Thymus (tissue), 14 donors: ENCODE measurements around the gene VILL. TPM values are rescaled to one million over a fixed set of nuclear protein-coding genes. Genes with fewer than 3 reads are reported as not detected.

ENCODE experiments used
- DNase-seq, 9 donors: peaks; one replicate each; pipeline ENCODE4 v3.0.0-alpha.2; 2013; ENCODE audit warnings: low spot score in 9 of 9, low read depth in 6 of 9, missing footprints in 1 of 9
- H3K27ac ChIP-seq, 2 donors: one replicate each; pipeline ENCODE4 v1.5.1; 2013; ENCODE audit warnings: control low read depth in 1 of 2, low read depth in 1 of 2, low read length in 1 of 2, mild to moderate bottlenecking in 1 of 2, moderate library complexity in 1 of 2
- H3K27me3 ChIP-seq, 2 donors: one replicate each; pipeline ENCODE4 v1.5.1; 2013; ENCODE audit warnings: low read length in 1 of 2; ENCODE audit not compliant: control insufficient read depth in 2 of 2, insufficient read depth in 1 of 2
- H3K36me3 ChIP-seq, 2 donors: one replicate each; pipeline ENCODE4 v1.5.1; 2013; ENCODE audit warnings: low read length in 1 of 2, mild to moderate bottlenecking in 1 of 2, moderate library complexity in 1 of 2; ENCODE audit not compliant: control insufficient read depth in 2 of 2, insufficient read depth in 2 of 2
- H3K4me1 ChIP-seq, 2 donors: one replicate each; pipeline ENCODE4 v1.5.1; 2013; ENCODE audit warnings: low read length in 2 of 2; ENCODE audit not compliant: control insufficient read depth in 2 of 2, insufficient read depth in 2 of 2
- H3K4me3 ChIP-seq, 2 donors: one replicate each; pipeline ENCODE4 v1.5.1; 2013; ENCODE audit warnings: low read length in 2 of 2, control low read depth in 1 of 2, mild to moderate bottlenecking in 1 of 2
- H3K9me3 ChIP-seq, 2 donors: one replicate each; pipeline ENCODE4 v1.5.1; 2013; ENCODE audit warnings: low read length in 1 of 2, mild to moderate bottlenecking in 1 of 2; ENCODE audit not compliant: control insufficient read depth in 2 of 2, insufficient read depth in 1 of 2
- WGBS: extraction: QIAGEN DNeasy Blood & Tissue Kit; methylation state at CpG from one replicate; pipeline ENCODE4 v1.1.7; 2013; 5-methylcytosine and 5-hydroxymethylcytosine counted together
- long read RNA-seq, 10 donors: transcript quantifications; one replicate each; lab custom pipeline, GENCODE V29; 2026
- polyA plus RNA-seq: library from polyadenylated mRNA; stranded (reverse); fragments of 200-250 nt; gene quantifications from one replicate; pipeline ENCODE4 v1.2.3, GENCODE V29; 2013
- total RNA-seq: library from RNA; stranded (reverse); fragments of 120-200 nt; gene quantifications from one replicate; pipeline ENCODE4 v1.2.4, GENCODE V29; 2013
- donor health status: healthy.

The VILL gene
- total RNA-seq (13.0 TPM), polyA plus RNA-seq (24.5 TPM)
- long read RNA-seq, donor 1, result 0 reads
- long read RNA-seq, donor 2, partial matches to known transcripts, result 7 of 7 reads
- long read RNA-seq, donor 2, other reads (novel, unspliced or antisense), result 0 of 7 reads
- long read RNA-seq, donor 3, result 0 reads
- long read RNA-seq, donor 4, result 0 reads
- long read RNA-seq, donor 5, result 0 reads
- long read RNA-seq, donor 6, result 0 reads
- long read RNA-seq, donor 7, result 0 reads
- long read RNA-seq, donor 8, result 0 reads
- long read RNA-seq, donor 9, result 0 reads
- long read RNA-seq, donor 10, result 0 reads

DNA sequence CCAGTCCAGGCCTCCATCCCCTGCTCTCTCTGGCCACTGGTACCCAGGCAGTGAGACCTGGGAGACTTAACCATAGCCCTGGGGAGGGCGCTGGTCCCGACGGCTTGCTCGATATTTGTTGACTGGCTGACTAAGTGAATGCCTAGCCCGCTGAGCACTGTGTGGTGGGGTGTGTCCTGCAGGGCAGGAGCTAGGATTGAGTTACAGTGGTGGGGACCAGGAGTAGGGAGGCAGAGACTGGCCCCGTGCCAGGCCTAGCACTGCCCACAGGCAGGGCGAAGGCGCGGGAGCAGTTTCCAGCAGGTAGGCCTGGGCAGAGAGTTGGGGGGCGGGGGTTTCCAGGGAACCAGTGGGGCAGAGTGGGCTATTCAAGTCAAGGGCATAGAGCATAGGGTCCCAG, at the start of gene VILL:
VILL (plus strand) TSS at position 260 of the 400 bp plus-strand sequence. CDS start 2,887 bp downstream, outside the sequence.
- Histone ChIP-seq H3K4me3 (no peak within 1 kb of the TSS), H3K36me3 (peaks cover 0 to 3% of the 10 kb centered on the region in 2 donors), H3K4me1 (peaks cover 5 to 16% of the 10 kb centered on the region in 2 donors), H3K9me3 (no peaks in the 10 kb centered on the region), H3K27ac (no peak within 1 kb of the TSS), H3K27me3 (no peaks in the 10 kb centered on the region)
- DNase-seq, result no peak
- 94% methylated on average over 10 of the region's 10 CpGs for WGBS

DNA sequence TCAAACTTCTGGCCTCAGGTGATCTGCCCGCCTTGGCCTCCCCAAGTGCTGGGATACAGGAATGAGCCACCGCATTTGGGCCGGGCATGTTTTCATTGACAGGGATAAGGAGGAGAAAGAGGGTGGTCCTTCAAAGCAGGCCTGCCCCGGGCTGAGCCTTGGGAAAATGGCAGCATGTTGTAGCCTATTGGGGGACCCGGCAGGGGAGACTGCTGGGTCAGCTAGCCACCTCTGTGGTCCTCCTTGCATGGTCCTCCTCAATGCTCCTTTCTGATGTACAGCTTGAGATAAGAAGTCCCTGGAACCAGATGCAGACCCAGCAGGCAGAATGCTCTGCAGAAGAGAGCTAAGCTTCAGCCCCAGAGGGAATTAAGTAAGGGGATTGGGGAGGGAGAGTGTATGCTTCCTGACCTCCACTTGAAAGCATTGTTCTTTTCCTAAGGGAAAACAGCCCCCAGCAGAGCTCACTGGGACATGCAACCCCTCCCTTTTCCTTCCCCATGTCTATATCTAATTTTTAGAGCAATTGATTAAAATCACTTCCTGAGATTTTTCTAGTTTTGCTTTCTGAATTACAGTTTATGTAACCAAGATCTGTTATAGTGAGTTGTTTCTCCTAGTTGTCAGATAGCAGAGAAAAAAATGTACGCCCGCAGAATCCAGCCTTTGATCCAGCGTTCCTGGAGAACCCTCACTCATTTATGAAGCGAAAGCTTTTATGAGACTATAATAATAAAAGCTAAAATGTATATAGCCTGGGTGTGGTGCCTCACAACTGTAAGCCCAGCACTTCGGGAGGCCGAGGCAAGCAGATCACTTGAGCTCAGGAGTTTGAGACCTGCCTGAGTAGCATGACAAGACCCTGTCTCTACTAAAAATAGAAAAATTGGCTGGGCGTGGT, 48.7 kb upstream of the VILL start:
- H3K27me3 ChIP-seq, result no peaks in the 10 kb centered on the region
- H3K4me3 ChIP-seq, result no peak overlapping the region
- H3K4me1 ChIP-seq, result peaks cover 0 to 4% of the 10 kb centered on the region in 2 donors
- WGBS, result 94% methylated on average over 12 of the region's 12 CpGs
- H3K9me3 ChIP-seq, result no peaks in the 10 kb centered on the region
- no peak for DNase-seq
- H3K27ac ChIP-seq, result no peak overlapping the region
- H3K36me3 ChIP-seq, result no peaks in the 10 kb centered on the region

DNA sequence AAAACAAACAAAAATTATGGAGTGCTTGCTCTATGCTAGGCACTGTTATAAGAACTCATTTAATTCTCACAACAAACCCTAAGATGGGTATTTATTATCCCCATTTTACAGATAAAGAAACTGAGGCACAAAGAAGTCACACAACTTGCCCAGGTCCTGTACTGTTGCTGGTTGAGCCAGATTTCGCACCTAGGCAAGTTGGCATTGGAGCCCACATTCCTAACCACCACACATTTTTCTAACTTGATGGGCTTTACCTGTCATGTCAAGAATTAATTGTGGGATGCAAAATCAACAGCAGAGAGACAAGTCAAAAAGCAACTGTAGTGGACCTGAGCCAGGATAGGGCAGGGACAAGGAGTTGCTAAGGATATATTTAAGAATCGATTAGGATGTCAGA, 47.9 kb upstream of the VILL start:
- 99% methylated on average over 2 of the region's 2 CpGs for whole genome bisulfite sequencing
- H3K4me3 ChIP-seq, result no peak overlapping the region
- H3K27ac ChIP-seq, result no peak overlapping the region

DNA sequence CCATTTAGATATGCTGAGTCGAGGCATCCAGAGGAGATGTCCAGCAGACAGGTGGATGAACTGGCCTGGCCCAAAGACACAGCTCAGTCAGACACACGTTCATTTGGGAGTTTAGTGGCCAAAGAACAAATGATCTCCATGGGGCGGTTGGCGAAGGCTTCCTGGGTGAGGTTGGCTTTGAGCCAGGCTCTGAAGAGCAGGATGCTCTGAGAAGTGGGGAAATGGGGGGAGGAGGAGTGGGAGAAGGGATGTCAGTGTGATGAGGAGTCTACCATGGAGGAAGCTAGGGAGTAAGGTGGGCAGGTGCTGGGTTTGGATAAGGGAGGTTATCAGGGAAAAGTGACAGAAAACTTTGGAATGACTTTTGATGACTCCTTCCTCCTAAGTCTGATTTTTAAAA, 47.5 kb upstream of the VILL start:
- no peaks in the 10 kb centered on the region for H3K36me3 ChIP-seq
- no peaks in the 10 kb centered on the region for H3K9me3 ChIP-seq
- H3K4me3 ChIP-seq, result no peak overlapping the region
- H3K27ac ChIP-seq, result no peak overlapping the region
- H3K27me3 ChIP-seq, result no peaks in the 10 kb centered on the region
- 94% methylated on average over 4 of the region's 4 CpGs for WGBS
- H3K4me1 ChIP-seq, result peaks cover 0 to 4% of the 10 kb centered on the region in 2 donors
- no peak for DNase-seq

More for the DNA sequence above, 47.9 kb upstream of the VILL start:
- no peaks in the 10 kb centered on the region for H3K36me3 ChIP-seq
- peaks cover 0 to 4% of the 10 kb centered on the region in 2 donors for H3K4me1 ChIP-seq
- no peaks in the 10 kb centered on the region for H3K27me3 ChIP-seq
- no peak for DNase-seq
- H3K9me3 ChIP-seq, result no peaks in the 10 kb centered on the region

DNA sequence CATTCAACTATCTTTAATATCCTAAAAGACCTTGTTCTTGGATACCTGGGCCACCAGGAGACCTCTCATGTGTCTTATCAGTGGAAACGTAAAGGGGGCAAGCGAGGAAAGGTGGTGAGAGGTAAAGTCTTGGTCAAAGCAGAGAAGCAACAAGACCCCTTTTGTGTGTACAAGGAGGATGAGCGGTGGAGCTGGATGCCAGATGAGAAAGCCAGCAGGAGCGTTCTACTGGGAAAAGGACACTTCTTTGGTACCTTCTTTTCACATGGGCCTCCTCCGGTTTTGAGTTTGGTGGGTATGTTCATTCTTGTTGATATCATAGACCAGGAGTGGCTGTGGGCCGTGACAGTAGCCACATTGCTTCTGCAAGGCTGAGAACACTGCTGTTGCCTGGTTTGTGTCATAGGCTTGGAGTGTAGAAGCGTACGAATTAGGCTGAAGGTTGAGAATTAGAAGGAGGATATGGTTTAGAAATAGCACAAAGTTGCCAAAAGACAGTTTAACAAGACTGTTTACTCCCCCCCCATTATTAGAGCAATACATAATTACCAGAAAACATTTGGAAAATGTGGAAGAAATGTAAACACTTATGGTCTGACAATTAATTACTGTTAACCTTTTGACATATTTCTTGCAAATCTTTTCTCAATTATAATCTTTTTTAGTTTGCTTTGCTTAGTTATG, 46.8 kb upstream of the VILL start:
- H3K4me1 ChIP-seq, result peaks cover 0 to 4% of the 10 kb centered on the region in 2 donors
- DNase-seq, result no peak
- H3K27ac ChIP-seq, result no peak overlapping the region

DNA sequence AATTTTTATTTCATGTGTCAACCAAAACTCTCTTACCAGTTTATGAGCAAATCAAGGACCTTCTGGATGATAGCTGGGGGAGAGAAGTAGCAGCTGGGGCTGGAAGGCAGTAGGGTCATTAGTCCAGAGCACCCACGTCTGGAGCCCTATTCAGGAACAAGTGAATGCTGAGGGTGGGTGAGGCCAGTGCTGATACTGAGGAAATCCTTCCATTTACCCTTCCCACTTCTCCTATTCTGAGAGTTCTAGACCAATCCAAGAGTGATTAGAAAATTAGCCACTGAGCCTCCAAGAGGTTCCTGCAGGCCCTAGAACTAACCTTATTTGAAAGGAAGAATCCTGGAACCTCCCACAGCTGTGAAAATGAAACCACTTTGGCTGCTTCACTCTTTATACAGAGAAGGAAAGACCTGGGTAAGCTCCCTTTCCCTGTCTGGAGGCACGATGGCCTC, 46.2 kb upstream of the VILL start:
- no peaks in the 10 kb centered on the region for H3K9me3 ChIP-seq
- peaks cover 0 to 4% of the 10 kb centered on the region in 2 donors for H3K4me1 ChIP-seq
- H3K4me3 ChIP-seq, result no peak overlapping the region
- WGBS, result 43% methylated on average over 2 of the region's 2 CpGs
- H3K27ac ChIP-seq, result no peak overlapping the region
- H3K36me3 ChIP-seq, result no peaks in the 10 kb centered on the region
- H3K27me3 ChIP-seq, result no peaks in the 10 kb centered on the region
- DNase-seq, result no peak

More for the DNA sequence above, 46.8 kb upstream of the VILL start:
- no peaks in the 10 kb centered on the region for H3K36me3 ChIP-seq
- H3K9me3 ChIP-seq, result no peaks in the 10 kb centered on the region
- H3K4me3 ChIP-seq, result no peak overlapping the region
- H3K27me3 ChIP-seq, result no peaks in the 10 kb centered on the region
- 98% methylated on average over 8 of the region's 8 CpGs for WGBS

DNA sequence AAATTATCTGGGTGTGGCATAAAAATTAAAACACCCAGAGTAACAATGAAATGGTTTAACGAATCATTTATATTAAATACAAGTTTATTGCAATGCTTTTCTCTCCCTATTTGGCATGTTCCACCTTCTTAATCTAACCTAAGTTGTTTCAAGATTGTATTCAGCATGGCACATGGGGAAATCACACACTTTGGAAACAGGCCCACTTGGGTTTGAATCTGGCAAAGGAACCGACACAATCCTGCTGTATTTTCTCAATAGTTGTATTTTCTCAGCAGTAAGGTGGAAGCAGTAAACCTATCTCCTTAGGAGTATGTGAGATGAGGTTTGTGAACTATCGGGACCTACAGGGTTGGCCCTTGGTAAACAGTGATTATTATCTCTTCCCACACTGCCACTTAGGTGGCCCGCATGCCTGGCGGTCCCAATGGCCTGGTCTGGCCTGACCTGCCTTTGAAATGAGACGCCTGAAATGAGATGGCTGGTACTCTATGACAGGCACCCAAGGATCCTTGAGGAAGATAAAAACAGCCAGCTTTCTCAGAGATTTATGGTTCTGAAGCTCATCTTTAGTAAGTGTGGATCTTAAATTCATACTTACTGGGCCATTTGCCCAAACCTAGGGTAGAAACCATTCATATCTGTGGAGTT, 45.3 kb upstream of the VILL start:
- Histone ChIP-seq H3K36me3 (no peaks in the 10 kb centered on the region), H3K4me3 (no peak overlapping the region), H3K9me3 (no peaks in the 10 kb centered on the region), H3K4me1 (peaks cover 0 to 4% of the 10 kb centered on the region in 2 donors), H3K27me3 (no peaks in the 10 kb centered on the region), H3K27ac (no peak overlapping the region)
- 96% methylated on average over 6 of the region's 6 CpGs for WGBS
- no peak for DNase-seq

DNA sequence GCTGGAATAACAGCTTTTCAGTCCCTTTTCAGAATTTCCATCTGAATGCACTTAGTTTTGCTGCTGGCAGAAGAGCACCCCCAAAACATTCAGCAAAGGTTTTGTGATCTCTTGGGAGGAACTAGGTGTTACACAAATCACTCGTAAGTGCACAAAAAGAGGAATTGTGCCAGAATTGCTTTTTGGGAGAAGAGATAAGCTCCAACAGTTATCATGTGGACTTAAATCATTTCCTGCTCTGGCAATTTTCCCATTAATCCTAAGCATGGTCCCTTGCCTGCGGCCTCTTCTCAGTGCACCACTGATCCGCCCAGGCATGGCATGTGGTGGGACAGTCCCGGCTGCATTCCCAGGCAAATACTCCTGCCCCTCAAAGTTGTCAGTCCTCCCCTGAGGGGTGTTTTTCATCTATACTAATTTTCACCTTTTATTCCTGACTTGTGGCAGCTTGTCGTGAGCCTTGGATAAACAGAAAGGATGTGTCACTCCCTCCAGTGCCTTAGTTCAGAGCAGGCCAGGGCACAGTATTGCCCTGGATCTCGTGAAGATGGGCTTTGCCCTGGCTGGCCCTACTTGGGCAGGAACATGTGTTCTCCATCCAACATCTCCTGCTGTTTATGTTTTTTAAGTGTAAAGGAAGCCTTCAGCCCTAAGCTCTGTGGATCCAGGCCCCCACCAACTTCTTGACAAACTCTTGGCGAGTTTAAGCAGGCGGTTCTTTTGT, 44.6 kb upstream of the VILL start:
- DNase-seq, result no peak
- WGBS, result 90% methylated on average over 8 of the region's 8 CpGs
- Histone ChIP-seq H3K9me3 (no peaks in the 10 kb centered on the region), H3K4me1 (peaks cover 0 to 4% of the 10 kb centered on the region in 2 donors), H3K4me3 (no peak overlapping the region), H3K27me3 (no peaks in the 10 kb centered on the region), H3K27ac (no peak overlapping the region), H3K36me3 (no peaks in the 10 kb centered on the region)
